GM12874 (cell line): ENCODE measurements around the gene LGALS3BP.

ENCODE experiments used
- CTCF ChIP-seq: IDR thresholded peaks from 2 replicates; pipeline ENCODE4 v1.5.1; 2011; ENCODE audit warnings: low read depth, mild to moderate bottlenecking, control low read depth, low read length, moderate library complexity; ENCODE audit not compliant: insufficient read depth

Gene LGALS3BP

GRCh38 chr17:78958641-78959127 is 21.0 kb downstream of the LGALS3BP start:
- no peak for TF ChIP-seq CTCF

DNA sequence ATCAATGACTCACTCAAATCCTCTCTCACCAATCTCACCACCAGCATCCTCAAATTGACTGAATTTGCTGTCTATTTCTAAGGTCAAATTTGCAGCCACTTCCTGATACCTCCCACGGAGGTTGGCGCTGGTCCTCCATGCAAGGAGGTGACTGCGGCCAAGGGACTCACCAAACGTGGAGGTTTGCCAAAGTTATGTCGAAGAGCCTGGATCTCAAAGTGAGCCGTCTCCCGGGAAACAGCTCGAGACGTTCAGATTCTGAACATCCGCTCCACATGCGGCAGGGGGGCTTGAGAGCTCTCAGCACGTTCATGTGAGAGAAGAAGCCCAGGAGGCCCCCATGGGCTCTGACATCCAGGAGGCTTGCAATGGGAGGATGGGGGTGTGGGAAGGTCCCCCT is 22.6 kb downstream of the LGALS3BP start:
- TF ChIP-seq CTCF: no peak

GRCh38 chr17:78956254-78956653 is 23.5 kb downstream of the LGALS3BP start:
- no peak for TF ChIP-seq CTCF

DNA sequence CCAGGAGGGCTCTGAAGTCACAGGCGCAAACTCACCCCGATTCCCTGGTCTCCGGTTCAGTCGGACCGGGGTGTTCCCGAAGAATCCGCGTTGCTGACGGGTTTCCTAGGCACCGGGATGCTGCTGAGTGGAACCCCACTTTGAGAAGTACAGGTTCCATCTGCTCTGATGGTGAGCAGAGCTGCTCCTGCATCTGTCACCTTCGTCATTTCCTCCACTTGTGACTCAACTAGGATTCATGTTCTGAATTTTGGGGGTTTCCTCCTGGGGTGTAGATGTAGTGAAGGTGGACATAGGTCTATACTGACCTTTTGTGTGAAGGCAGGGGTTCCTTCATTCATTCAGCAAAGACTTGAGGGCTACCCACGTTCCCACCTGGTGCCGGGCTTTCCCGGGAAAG is 25.0 kb downstream of the LGALS3BP start:
- no peak for TF ChIP-seq CTCF

DNA sequence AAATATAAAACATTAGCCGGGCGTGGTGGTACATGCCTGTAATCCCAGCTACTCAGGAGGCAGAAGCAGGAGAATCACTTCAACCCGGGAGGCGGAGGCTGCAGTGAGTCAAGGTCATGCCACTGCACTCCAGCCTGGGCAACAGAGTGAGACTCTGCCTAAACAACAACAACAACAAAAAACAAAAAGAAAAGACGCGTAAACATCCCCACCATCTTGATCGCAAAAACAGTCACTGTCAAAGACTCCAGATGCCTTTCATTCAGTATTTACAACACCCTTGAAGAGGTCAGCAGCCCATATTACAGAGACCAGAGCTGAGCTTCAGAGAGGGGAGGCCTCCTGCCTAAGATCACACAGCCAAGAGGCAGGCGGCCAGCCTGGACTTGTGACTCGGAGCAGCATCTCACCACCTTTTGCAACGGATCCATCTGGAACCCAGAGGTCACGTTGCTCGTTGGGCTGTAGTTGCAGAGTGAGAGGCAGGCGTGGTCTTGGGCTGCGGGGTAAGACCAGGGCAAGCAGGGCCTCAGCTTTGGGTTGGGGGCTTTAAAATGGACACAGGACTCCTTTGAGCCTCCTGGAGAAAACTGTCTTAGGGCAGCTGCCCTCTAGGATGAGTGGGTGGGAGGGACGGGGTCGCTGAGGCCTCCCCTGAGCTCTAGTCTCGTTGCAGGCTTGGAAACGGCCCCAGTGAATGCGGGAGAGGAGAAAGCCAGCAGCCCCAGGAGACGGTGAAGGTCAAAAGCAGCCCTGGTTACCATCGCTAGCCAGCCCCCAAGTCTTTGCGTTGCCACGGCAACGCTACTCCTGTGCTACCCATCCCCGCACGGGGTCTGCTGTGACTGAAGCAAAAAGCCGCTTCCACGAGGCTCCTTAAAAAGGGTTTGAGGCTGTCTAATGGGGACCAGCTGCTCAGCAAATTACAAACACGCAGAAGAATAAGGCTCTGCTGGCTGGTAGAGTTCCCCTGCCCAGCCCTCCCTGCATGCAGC is 26.1 kb downstream of the LGALS3BP start:
- TF ChIP-seq CTCF: no peak

DNA sequence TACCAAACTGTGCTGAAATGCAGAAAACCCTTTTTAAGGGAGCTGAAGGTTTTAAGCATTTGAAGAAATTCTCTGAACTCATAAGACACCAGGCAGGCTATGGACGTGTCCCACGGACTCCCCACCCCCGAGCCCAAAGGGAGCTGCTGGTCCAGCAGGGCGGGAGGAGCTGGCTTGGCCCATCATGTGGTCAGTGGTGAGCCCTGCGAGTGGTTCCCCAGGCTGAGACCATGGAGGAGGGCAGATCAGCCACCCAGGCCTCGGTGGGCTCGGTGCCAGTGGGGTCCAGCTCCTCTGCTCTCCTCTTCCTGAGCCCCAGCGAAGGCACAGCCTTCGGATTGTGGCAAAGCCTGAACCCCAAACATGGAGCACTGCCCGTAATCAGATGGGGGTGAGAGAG is 27.0 kb downstream of the LGALS3BP start:
- no peak for TF ChIP-seq CTCF

GRCh38 chr17:78951967-78952551 is 27.7 kb downstream of the LGALS3BP start:
- no peak for TF ChIP-seq CTCF
